ENCODE data around the gene NPHP4.

Gene NPHP4

GRCh38 chr1:5913078-5913845 is 79.0 kb downstream of the NPHP4 start:
- no peak for DNase-seq (ENCODE audit: low read depth in 2 of 2)

- no peak for DNase-seq (ENCODE audit: low read depth in 2 of 2)
These were observed 80.4 kb downstream of the NPHP4 start for GRCh38 chr1:5911871-5912271.

- no peak for DNase-seq (ENCODE audit: low read depth in 2 of 2)
These were observed 81.1 kb downstream of the NPHP4 start for GRCh38 chr1:5911157-5911556.

GRCh38 chr1:5910666-5911065 is 81.6 kb downstream of the NPHP4 start:
- no peak for DNase-seq (ENCODE audit: low read depth in 2 of 2)

GRCh38 chr1:5910276-5910620 is 82.0 kb downstream of the NPHP4 start:
- no peak for DNase-seq (ENCODE audit: low read depth in 2 of 2)

- DNase-seq (ENCODE audit: low read depth in 2 of 2) = no peak
These were observed 82.5 kb downstream of the NPHP4 start for GRCh38 chr1:5909576-5910275.

GRCh38 chr1:5908461-5909375 is 83.5 kb downstream of the NPHP4 start:
- DNase-seq (ENCODE audit: low read depth in 2 of 2) = no peak

- DNase-seq (ENCODE audit: low read depth in 2 of 2) = no peak
These were observed 84.3 kb downstream of the NPHP4 start for GRCh38 chr1:5907966-5908365.

GRCh38 chr1:5907386-5907785 is 84.8 kb downstream of the NPHP4 start:
- DNase-seq (ENCODE audit: low read depth in 2 of 2) = no peak

GRCh38 chr1:5906966-5907365 is 85.3 kb downstream of the NPHP4 start:
- DNase-seq (ENCODE audit: low read depth in 2 of 2) = no peak

GRCh38 chr1:5906116-5906515 is 86.1 kb downstream of the NPHP4 start:
- no peak for DNase-seq (ENCODE audit: low read depth in 2 of 2)

GRCh38 chr1:5905436-5905835 is 86.8 kb downstream of the NPHP4 start:
- DNase-seq (ENCODE audit: low read depth in 2 of 2) = no peak

- DNase-seq (ENCODE audit: low read depth in 2 of 2) = no peak
These were observed 87.7 kb downstream of the NPHP4 start for GRCh38 chr1:5904551-5904950.

GRCh38 chr1:5903680-5904079 is 88.5 kb downstream of the NPHP4 start:
- DNase-seq (ENCODE audit: low read depth in 2 of 2) = no peak

- DNase-seq (ENCODE audit: low read depth in 2 of 2) = no peak
These were observed 89.2 kb downstream of the NPHP4 start for GRCh38 chr1:5903031-5903430.

GRCh38 chr1:5901841-5902240 is 90.4 kb downstream of the NPHP4 start:
- DNase-seq (ENCODE audit: low read depth in 2 of 2) = no peak

- no peak for DNase-seq (ENCODE audit: low read depth in 2 of 2)
These were observed 91.1 kb downstream of the NPHP4 start for GRCh38 chr1:5901150-5901549.

- no peak for DNase-seq (ENCODE audit: low read depth in 2 of 2)
These were observed 94.0 kb downstream of the NPHP4 start for GRCh38 chr1:5898266-5898665.

- DNase-seq (ENCODE audit: low read depth in 2 of 2) = no peak
These were observed 95.2 kb downstream of the NPHP4 start for GRCh38 chr1:5896706-5897660.

GRCh38 chr1:5895446-5896406 is 96.5 kb downstream of the NPHP4 start:
- DNase-seq (ENCODE audit: low read depth in 2 of 2) = no peak
